Neutrophil (primary cell): ENCODE results near the gene DUSP14.

Source experiments
- H3K27ac ChIP-seq: fragments of 200-600 bp; sonication (generic); 2 replicates; pipeline ENCODE4 v1.5.1; 2016; ENCODE audit warnings: mild to moderate bottlenecking, moderate library complexity
- H3K27me3 ChIP-seq: fragments of 200-600 bp; sonication (generic); 2 replicates; pipeline ENCODE4 v1.6.0; 2016; ENCODE audit warnings: mild to moderate bottlenecking
- H3K36me3 ChIP-seq: fragments of 200-600 bp; sonication (generic); 2 replicates; pipeline ENCODE4 v1.5.1; 2017
- H3K4me1 ChIP-seq, 2 experiments: fragments of 200-600 bp in 1 of 2; sonication (generic) in 1 of 2; 1 replicate in 1 of 2; 2 replicates in 1 of 2; pipeline versions ENCODE4 v1.5.1 to v1.6.1; 2013 to 2016; ENCODE audit warnings: low read depth in 1 of 2, low read length in 1 of 2, mild to moderate bottlenecking in 1 of 2, moderate library complexity in 1 of 2; ENCODE audit not compliant: control insufficient read depth in 1 of 2, insufficient read depth in 1 of 2
- H3K4me3 ChIP-seq, 2 experiments: fragments of 200-600 bp in 1 of 2; sonication (generic) in 1 of 2; 1 replicate in 1 of 2; 2 replicates in 1 of 2; pipeline ENCODE4 v1.5.1; 2013 to 2016; ENCODE audit warnings: low read depth in 1 of 2, low read length in 1 of 2, mild to moderate bottlenecking in 1 of 2, moderate library complexity in 1 of 2
- H3K9me3 ChIP-seq: fragments of 200-600 bp; sonication (generic); 2 replicates; pipeline ENCODE4 v1.5.1; 2016
- TF ChIP-seq, protein P1 (sequence below): fragments of 200-600 bp; sonication (generic); IDR thresholded peaks from 2 replicates; pipeline ENCODE4 v1.5.1; 2016; ENCODE audit warnings: antibody characterized with exemption

The DUSP14 gene

DNA sequence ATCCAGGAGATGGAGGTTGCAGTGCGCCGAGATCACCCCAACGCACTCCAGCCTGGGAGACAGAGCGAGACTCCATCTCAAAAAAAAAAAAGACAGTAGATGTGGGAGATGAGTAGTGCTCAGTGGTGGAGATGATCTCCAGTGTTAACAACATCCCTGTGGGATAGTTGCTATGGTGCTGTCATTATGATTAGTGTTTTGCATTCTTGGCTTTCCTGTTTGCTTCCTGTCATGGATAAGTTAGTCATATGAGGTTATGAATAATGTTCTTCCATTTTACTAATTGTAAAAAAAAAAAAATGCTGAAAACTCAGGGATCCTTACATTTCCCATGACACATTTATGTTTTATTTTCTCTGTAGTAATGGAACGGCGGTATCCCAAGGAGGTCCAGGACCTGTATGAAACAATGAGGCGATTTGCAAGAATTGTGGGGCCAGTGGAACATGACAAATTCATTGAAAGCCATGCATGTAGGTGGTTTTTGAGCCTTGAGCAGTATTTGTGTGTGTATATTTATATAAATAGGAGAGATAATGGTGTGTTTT lies 24.5 kb upstream of the DUSP14 start:
- TF ChIP-seq, protein P1, sequence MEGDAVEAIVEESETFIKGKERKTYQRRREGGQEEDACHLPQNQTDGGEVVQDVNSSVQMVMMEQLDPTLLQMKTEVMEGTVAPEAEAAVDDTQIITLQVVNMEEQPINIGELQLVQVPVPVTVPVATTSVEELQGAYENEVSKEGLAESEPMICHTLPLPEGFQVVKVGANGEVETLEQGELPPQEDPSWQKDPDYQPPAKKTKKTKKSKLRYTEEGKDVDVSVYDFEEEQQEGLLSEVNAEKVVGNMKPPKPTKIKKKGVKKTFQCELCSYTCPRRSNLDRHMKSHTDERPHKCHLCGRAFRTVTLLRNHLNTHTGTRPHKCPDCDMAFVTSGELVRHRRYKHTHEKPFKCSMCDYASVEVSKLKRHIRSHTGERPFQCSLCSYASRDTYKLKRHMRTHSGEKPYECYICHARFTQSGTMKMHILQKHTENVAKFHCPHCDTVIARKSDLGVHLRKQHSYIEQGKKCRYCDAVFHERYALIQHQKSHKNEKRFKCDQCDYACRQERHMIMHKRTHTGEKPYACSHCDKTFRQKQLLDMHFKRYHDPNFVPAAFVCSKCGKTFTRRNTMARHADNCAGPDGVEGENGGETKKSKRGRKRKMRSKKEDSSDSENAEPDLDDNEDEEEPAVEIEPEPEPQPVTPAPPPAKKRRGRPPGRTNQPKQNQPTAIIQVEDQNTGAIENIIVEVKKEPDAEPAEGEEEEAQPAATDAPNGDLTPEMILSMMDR, result no peak
- Histone ChIP-seq H3K4me3 (no peak overlapping the region), H3K9me3 (no peaks in the 10 kb centered on the region), H3K27ac (no peak overlapping the region), H3K36me3 (peaks cover 62% of the 10 kb centered on the region), H3K27me3 (no peaks in the 10 kb centered on the region), H3K4me1 (no peaks in the 10 kb centered on the region)

DNA sequence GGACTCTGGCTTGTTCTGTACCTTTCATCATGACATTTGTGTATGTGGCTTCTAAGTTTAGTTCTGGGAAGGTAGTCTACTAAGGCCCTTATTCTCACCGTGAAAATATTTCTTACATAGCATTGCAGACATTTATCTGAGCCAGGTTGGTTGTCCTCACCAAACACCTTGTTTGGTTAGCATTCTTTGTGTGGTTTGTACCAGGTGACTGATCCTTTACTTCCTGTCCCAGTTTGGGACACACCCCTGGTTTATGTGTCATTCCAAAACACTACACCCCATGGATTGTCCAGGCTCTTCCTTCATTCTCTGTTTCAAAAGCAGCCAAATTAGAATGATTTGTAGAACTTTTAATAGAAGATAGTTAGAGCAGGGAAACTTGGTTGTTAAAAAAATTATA lies 23.2 kb upstream of the DUSP14 start:
- no peaks in the 10 kb centered on the region for H3K4me1 ChIP-seq
- no peaks in the 10 kb centered on the region for H3K27me3 ChIP-seq
- no peak overlapping the region for H3K4me3 ChIP-seq
- H3K36me3 ChIP-seq, result peaks cover 68% of the 10 kb centered on the region
- H3K9me3 ChIP-seq, result no peaks in the 10 kb centered on the region
- H3K27ac ChIP-seq, result no peak overlapping the region
- TF ChIP-seq, protein P1, result no peak

DNA sequence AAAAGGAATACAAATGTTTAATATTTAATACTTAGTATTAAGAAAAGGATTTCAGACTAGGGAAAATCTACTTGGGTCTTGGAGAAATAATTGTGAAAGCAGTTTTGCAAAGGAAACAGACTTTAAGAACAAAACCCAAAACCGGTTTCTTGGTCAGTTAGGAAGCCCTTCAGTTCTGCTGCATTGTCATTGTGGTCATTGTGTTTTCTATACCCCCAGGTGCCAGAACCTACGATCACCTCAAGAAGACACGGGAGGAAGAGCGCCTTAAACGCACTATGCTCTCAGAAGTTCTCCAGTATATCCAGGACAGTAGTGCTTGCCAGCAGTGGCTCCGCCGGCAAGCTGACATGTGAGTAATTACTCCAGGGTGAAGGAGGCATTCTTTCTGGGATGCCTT lies 19.5 kb upstream of the DUSP14 start:
- no peak overlapping the region for H3K27ac ChIP-seq
- TF ChIP-seq, protein P1, result no peak
- no peak overlapping the region for H3K4me3 ChIP-seq

DNA sequence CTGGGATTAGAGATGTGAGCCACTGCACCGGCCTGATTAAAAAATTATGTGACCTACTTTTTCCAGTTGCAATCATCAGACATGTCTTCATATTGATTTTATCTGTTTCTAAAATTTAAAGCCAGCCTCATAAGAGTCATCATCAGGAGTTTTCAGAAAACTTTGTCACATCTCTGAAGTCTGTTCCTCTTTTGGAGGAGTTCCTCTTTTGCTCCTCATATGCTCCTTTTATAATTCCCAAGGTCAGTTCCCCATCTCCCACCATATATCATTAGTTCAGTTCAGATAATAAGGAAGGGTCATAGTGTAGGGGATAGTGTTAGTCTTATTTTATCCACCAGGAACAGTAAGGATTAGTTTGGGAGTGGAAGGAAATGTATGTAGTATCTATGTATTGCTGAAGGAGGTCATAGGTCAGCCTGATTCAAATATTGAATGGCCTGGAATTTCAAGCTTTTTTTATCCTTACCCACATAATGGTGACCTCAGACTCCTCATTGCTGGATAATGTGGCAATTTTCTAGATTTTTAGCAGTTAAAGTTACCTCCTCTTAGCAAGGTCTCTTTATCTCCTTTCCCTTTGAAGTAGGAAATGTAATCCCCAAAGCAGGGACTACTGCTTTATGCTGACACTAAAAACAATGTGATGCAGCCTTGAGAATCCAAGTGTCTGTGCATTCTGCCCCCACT lies 13.8 kb upstream of the DUSP14 start:
- H3K27ac ChIP-seq, result no peak overlapping the region
- H3K4me1 ChIP-seq, result no peaks in the 10 kb centered on the region
- TF ChIP-seq, protein P1, result no peak
- H3K4me3 ChIP-seq, result no peak overlapping the region
- no peaks in the 10 kb centered on the region for H3K9me3 ChIP-seq
- peaks cover 77% of the 10 kb centered on the region for H3K36me3 ChIP-seq
- no peaks in the 10 kb centered on the region for H3K27me3 ChIP-seq

More for the DNA sequence above, 19.5 kb upstream of the DUSP14 start:
- H3K4me1 ChIP-seq, result no peaks in the 10 kb centered on the region
- peaks cover 75% of the 10 kb centered on the region for H3K36me3 ChIP-seq
- no peaks in the 10 kb centered on the region for H3K27me3 ChIP-seq
- H3K9me3 ChIP-seq, result no peaks in the 10 kb centered on the region

DNA sequence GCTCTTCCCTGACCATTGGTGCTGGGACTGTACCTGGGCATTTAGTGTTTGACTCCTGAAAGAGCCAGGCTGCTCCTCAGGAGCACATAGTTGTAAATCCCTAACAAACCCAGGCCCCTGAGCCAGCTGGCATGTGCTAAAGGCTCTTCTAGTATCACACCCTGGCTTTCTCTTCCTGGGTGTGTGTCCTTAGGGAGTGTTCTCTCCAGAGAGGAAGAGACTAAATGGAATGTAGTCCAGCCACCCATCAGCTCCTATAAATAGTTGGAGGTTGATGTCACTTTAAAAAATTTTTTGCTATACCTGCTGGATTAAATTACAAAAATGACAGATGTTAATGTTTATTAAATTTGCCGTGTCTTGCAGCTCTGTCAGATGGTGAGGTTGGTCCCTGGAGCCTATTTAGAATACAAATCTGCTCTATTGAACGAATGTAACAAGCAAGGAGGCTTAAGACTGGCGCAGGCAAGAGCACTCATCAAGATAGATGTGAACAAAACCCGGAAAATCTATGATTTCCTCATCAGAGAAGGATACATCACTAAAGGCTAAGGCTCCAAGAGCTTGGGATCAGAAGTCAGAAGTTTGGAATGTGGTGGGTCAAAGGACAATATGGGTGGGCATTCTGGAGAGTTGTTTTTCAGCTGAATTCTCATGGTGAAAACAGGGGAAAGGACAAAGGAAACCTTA lies 13.1 kb upstream of the DUSP14 start:
- TF ChIP-seq, protein P1, result no peak
- Histone ChIP-seq H3K4me1 (no peaks in the 10 kb centered on the region), H3K4me3 (no peak overlapping the region), H3K27ac (no peak overlapping the region), H3K36me3 (peaks cover 71% of the 10 kb centered on the region), H3K9me3 (no peaks in the 10 kb centered on the region), H3K27me3 (no peaks in the 10 kb centered on the region)
